ENCODE measurements around the gene NXPH4.
A peak's percentile ranks its signal among the peaks of the same experiment; 100 is the strongest.

NXPH4 gene

GRCh38 chr12:57272337-57273151 is 56.0 kb downstream of the NXPH4 start:
- Mint-ChIP-seq H3K27ac (peak overlapping the region; percentile 10), H3K4me1 (ENCODE audit: low read depth) (peaks cover 28% of the 10 kb centered on the region), H3K36me3 (ENCODE audit: low read depth) (peaks cover 99% of the 10 kb centered on the region), H3K4me3 (no peak overlapping the region), H3K9me3 (no peaks in the 10 kb centered on the region), H3K27me3 (no peaks in the 10 kb centered on the region)
- intact Hi-C loops (cut with micrococcal nuclease): no loop called here

- Mint-ChIP-seq H3K4me1 (ENCODE audit: low read depth) (peaks cover 22% of the 10 kb centered on the region), H3K4me3 (no peak overlapping the region), H3K27ac (no peak overlapping the region), H3K36me3 (ENCODE audit: low read depth) (peaks cover 99% of the 10 kb centered on the region), H3K9me3 (no peaks in the 10 kb centered on the region), H3K27me3 (no peaks in the 10 kb centered on the region)
- intact Hi-C loops (cut with micrococcal nuclease): no loop called here
Observed at GRCh38 chr12:57273516-57273915, 56.9 kb downstream of the NXPH4 start.
